AG09309 (cell line): ENCODE data around the gene TRAF7.

Source experiments
- DNase-seq: peaks from one replicate; pipeline ENCODE4 v3.0.0-alpha.2; 2010; ENCODE audit warnings: low read depth
- H3K4me3 ChIP-seq: 2 replicates; pipeline ENCODE4 v1.5.1; 2011; ENCODE audit warnings: mild to moderate bottlenecking, low read depth, low read length, moderate library complexity; ENCODE audit not compliant: control insufficient read depth
- TF ChIP-seq, protein P1 (sequence below): IDR thresholded peaks from 2 replicates; pipeline ENCODE4 v1.5.1; 2011; ENCODE audit warnings: mild to moderate bottlenecking, low read depth, low read length, inconsistent platforms; ENCODE audit not compliant: insufficient read depth, control insufficient read depth; ENCODE audit errors: missing control alignments

TRAF7 gene

GRCh38 chr16:2175454-2175853 is 19.9 kb downstream of the TRAF7 start:
- no peak for DNase-seq
- TF ChIP-seq, protein P1, sequence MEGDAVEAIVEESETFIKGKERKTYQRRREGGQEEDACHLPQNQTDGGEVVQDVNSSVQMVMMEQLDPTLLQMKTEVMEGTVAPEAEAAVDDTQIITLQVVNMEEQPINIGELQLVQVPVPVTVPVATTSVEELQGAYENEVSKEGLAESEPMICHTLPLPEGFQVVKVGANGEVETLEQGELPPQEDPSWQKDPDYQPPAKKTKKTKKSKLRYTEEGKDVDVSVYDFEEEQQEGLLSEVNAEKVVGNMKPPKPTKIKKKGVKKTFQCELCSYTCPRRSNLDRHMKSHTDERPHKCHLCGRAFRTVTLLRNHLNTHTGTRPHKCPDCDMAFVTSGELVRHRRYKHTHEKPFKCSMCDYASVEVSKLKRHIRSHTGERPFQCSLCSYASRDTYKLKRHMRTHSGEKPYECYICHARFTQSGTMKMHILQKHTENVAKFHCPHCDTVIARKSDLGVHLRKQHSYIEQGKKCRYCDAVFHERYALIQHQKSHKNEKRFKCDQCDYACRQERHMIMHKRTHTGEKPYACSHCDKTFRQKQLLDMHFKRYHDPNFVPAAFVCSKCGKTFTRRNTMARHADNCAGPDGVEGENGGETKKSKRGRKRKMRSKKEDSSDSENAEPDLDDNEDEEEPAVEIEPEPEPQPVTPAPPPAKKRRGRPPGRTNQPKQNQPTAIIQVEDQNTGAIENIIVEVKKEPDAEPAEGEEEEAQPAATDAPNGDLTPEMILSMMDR, result no peak
- H3K4me3 ChIP-seq, result no peak overlapping the region

- no peak for DNase-seq
- no peak overlapping the region for H3K4me3 ChIP-seq
- TF ChIP-seq, protein P1, result no peak
Measured at GRCh38 chr16:2176047-2176446, 20.5 kb downstream of the TRAF7 start.

DNA sequence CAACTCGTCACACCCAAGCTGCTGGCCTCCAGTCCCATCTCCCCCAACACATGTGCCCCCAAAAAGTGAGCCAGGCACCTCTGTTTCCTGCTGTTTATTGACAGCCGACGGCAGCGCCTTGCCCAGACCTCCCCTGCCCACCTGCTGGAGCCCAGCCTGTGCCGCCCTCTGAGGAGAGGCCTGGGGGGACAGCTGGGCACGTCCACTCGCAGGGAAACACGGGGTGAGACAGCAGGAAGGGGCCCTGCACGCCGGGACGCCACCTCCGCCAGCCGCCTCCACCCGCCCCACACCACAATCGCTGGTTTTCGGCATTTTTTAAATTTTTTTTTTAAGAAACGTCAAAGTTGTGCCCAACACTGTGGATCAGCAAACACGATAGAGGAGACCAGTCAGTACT is 21.5 kb downstream of the TRAF7 start:
- DNase-seq, result no peak
- TF ChIP-seq, protein P1, result no peak

DNA sequence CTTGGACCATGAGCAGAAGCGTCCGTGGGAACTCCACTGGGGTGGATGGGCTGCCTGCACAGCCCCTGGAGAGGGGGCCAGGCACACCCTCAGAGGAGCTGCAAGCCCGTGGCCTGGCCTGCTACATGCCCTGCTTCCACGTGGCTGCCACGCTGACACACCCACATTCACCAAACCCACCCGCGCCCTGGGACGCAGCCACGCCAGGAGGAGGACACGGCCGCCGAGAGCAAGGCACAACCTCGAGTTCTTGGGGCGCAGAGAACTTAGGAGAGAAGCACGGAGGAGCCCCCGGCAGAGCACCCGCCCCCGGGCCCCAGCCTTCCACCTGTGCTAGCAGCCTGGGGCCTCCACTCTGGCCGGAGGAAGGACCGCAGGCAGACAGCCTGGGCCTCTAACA is 22.0 kb downstream of the TRAF7 start:
- TF ChIP-seq, protein P1, result no peak
- DNase-seq, result no peak

More for the DNA sequence above, 21.5 kb downstream of the TRAF7 start:
- H3K4me3 ChIP-seq, result no peak overlapping the region

GRCh38 chr16:2178321-2179106 is 22.9 kb downstream of the TRAF7 start:
- TF ChIP-seq, protein P1, result no peak
- no peak overlapping the region for H3K4me3 ChIP-seq
- no peak for DNase-seq

More for the DNA sequence above, 22.0 kb downstream of the TRAF7 start:
- no peak overlapping the region for H3K4me3 ChIP-seq

GRCh38 chr16:2179107-2179501 is 23.5 kb downstream of the TRAF7 start:
- no peak for DNase-seq
- TF ChIP-seq, protein P1, result no peak
- H3K4me3 ChIP-seq, result no peak overlapping the region
